ENCODE results near the gene TSPAN18. TPM values are rescaled to one million over a fixed set of nuclear protein-coding genes. Genes with fewer than 3 reads are reported as not detected.

Gene TSPAN18
- total and polyA plus RNA-seq, 2 of the 4 experiments (the other 2 are of a cell fraction): 0.36 to 1.1 TPM

DNA sequence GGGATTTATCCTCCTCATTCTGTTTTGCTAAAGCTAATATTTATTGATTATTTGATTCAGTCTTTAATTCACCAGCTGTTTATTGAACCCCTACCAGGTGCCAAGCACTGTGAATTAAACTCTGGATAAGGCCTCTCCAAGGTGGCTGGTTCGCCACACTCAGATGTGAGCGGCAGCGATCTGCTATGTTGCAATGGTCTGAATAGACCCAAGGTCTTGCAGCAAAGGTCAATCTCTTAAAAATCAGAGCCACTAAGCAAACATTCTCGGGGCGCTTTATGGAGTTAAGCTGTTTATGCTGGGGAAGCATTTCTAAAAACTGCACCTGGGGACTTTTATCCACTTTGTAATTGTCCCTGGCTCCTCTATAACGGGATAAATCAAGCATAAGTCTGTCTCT is 10.5 kb upstream of the TSPAN18 start:
- Histone ChIP-seq H3K9ac (ENCODE audit: low read depth, low read length) (no peak overlapping the region), H3K4ac (ENCODE audit: low read depth, low read length) (no peak overlapping the region), H3K79me1 (ENCODE audit: low read depth in 1 of 2, low read length in 2 of 2) (no peaks in the 10 kb centered on the region), H4K91ac (ENCODE audit: insufficient read depth, low read depth, low read length) (no peak overlapping the region), H3K23ac (ENCODE audit: low read depth, low read length) (no peak overlapping the region), H4K20me1 (ENCODE audit: insufficient read depth, low read length) (no peaks in the 10 kb centered on the region), H2BK5ac (ENCODE audit: low read depth, low read length, poor library complexity, severe bottlenecking) (no peak overlapping the region), H2AK9ac (replicated peaks; ENCODE audit: low read depth, low read length, poor library complexity) (no peak overlapping the region), H2BK20ac (ENCODE audit: low read depth, low read length) (no peak overlapping the region), H2BK15ac (ENCODE audit: low read depth, low read length) (no peak overlapping the region), H4K5ac (ENCODE audit: low read depth, low read length) (no peak overlapping the region), H3K18ac (ENCODE audit: low read depth, low read length) (no peak overlapping the region), H3K36me3 (ENCODE audit: control insufficient read depth, insufficient read depth, low read length) (no peaks in the 10 kb centered on the region), H3K9me1 (ENCODE audit: insufficient read depth, low read length) (no peaks in the 10 kb centered on the region), H2AFZ (replicated peaks; ENCODE audit: low read length, poor library complexity) (no peak overlapping the region), H3K4me2 (ENCODE audit: low read depth, low read length) (no peak overlapping the region), H2BK120ac (ENCODE audit: low read depth, low read length) (no peak overlapping the region), H3K27me3 (ENCODE audit: control insufficient read depth, insufficient read depth, low read length) (peaks cover 66% of the 10 kb centered on the region), H3K4me3 (ENCODE audit: insufficient read depth, low read depth, low read length) (no peak overlapping the region), H3K56ac (ENCODE audit: extremely low read depth, insufficient read depth, low read length) (no peak overlapping the region), H3K9me3 (ENCODE audit: control insufficient read depth, insufficient read depth, low read length) (peaks cover 3% of the 10 kb centered on the region; the same call in 1 of the 2 replicates), H3K14ac (replicated peaks; ENCODE audit: low read depth, low read length) (no peak overlapping the region), H3K27ac (ENCODE audit: insufficient read depth, low read length) (no peak overlapping the region), H2AK5ac (ENCODE audit: low read depth, low read length) (no peak overlapping the region), H4K8ac (ENCODE audit: low read depth in 2 of 2, low read length in 2 of 2) (no peak overlapping the region), H3K4me1 (ENCODE audit: control insufficient read depth, insufficient read depth, low read length) (no peaks in the 10 kb centered on the region)
- dilution Hi-C loops (cut with HindIII; ENCODE audit: low sequenced_read_pairs, unreplicated experiment): no loop called here
- DNase-seq (no peak), ATAC-seq (ENCODE audit: low read depth) (no peak)
- no peak for TF ChIP-seq MAFK (IDR thresholded peaks at IDR 0.05; ENCODE audit: low read depth, low read length)
- TF ChIP-seq, protein P1, sequence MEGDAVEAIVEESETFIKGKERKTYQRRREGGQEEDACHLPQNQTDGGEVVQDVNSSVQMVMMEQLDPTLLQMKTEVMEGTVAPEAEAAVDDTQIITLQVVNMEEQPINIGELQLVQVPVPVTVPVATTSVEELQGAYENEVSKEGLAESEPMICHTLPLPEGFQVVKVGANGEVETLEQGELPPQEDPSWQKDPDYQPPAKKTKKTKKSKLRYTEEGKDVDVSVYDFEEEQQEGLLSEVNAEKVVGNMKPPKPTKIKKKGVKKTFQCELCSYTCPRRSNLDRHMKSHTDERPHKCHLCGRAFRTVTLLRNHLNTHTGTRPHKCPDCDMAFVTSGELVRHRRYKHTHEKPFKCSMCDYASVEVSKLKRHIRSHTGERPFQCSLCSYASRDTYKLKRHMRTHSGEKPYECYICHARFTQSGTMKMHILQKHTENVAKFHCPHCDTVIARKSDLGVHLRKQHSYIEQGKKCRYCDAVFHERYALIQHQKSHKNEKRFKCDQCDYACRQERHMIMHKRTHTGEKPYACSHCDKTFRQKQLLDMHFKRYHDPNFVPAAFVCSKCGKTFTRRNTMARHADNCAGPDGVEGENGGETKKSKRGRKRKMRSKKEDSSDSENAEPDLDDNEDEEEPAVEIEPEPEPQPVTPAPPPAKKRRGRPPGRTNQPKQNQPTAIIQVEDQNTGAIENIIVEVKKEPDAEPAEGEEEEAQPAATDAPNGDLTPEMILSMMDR (conservative IDR thresholded peaks at IDR 0.05; ENCODE audit: low read depth, low read length): no peak
- TF ChIP-seq RFX5 (IDR thresholded peaks at IDR 0.05; ENCODE audit: low read depth, low read length): no peak
- TF ChIP-seq CEBPB (IDR thresholded peaks at IDR 0.05; ENCODE audit: low read depth, low read length): no peak
- no peak for TF ChIP-seq BHLHE40 (IDR thresholded peaks at IDR 0.05; ENCODE audit: low read depth, low read length)
- TF ChIP-seq, protein P2, sequence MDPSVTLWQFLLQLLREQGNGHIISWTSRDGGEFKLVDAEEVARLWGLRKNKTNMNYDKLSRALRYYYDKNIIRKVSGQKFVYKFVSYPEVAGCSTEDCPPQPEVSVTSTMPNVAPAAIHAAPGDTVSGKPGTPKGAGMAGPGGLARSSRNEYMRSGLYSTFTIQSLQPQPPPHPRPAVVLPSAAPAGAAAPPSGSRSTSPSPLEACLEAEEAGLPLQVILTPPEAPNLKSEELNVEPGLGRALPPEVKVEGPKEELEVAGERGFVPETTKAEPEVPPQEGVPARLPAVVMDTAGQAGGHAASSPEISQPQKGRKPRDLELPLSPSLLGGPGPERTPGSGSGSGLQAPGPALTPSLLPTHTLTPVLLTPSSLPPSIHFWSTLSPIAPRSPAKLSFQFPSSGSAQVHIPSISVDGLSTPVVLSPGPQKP (IDR thresholded peaks at IDR 0.05; ENCODE audit: borderline replicate concordance, low read depth, low read length): no peak
- TF ChIP-seq FOS (IDR thresholded peaks at IDR 0.05; ENCODE audit: low read depth, low read length): no peak
- TF ChIP-seq SMC3 (IDR thresholded peaks at IDR 0.05; ENCODE audit: low read depth, low read length): no peak
- no peak for TF ChIP-seq NFE2L2 (IDR thresholded peaks at IDR 0.05; ENCODE audit: low read depth, low read length)
- no peak for TF ChIP-seq CHD1 (IDR thresholded peaks at IDR 0.05; ENCODE audit: low read depth, low read length)
- TF ChIP-seq RCOR1 (IDR thresholded peaks at IDR 0.05; ENCODE audit: insufficient replicate concordance, low read length): no peak
- TF ChIP-seq MAZ (IDR thresholded peaks at IDR 0.05; ENCODE audit: borderline replicate concordance, low read depth, low read length): no peak
- WGBS, 2 experiments (ENCODE audit: extremely low coverage in 2 of 2, insufficient read length in 1 of 2): no CpG with 5 or more reads among the region's 6 CpGs
- in situ Hi-C loops (cut with MboI; ENCODE audit: low sequenced_read_pairs): no loop called here
- no TSS peak for BruUV-seq (replicated peaks)
- ChIA-PET CTCF (no interaction called here), POLR2A (ENCODE audit: unreplicated experiment) (no interaction called here)
- intact Hi-C loops (cut with micrococcal nuclease): no loop called here

All from IMR-90 (cell line).